ENCODE measurements around the gene NRXN3. TPM values are rescaled to one million over a fixed set of nuclear protein-coding genes. Genes with fewer than 3 reads are reported as not detected.

Gene NRXN3
- total and polyA plus RNA-seq, 2 donors (not counting 1 experiment from before 2014, with no cell fraction given), result not detected

- H4K20me1 ChIP-seq (ENCODE audit: control insufficient read depth, insufficient read depth, low read length, poor library complexity, severe bottlenecking), result no peaks in the 10 kb centered on the region
- Mint-ChIP-seq H3K4me3 (no peak overlapping the region), H3K9me3 (ENCODE audit: insufficient read depth) (no peaks in the 10 kb centered on the region), H3K4me1 (no peaks in the 10 kb centered on the region), H3K27me3 (no peaks in the 10 kb centered on the region), H3K27ac (no peak overlapping the region)
- H3K9me3 ChIP-seq (ENCODE audit: control extremely low read depth in 1 of 3, control insufficient read depth in 2 of 3, insufficient read depth in 1 of 3, low read length in 2 of 3), result no peaks in the 10 kb centered on the region
- intact Hi-C loops (cut with micrococcal nuclease), result no loop called here
- no peaks in the 10 kb centered on the region for H3K36me3 ChIP-seq (replicated peaks in 1 of 2; ENCODE audit: control extremely low read depth in 1 of 2, control insufficient read depth in 1 of 2, extremely low read depth in 1 of 2, insufficient read depth in 2 of 2, low read length in 1 of 2)
- CTCF ChIA-PET, result no interaction called here
- no peaks in the 10 kb centered on the region for H3K4me1 ChIP-seq (ENCODE audit: control insufficient read depth in 2 of 2, insufficient read depth in 2 of 2, low read length in 2 of 2)
- no peak for TF ChIP-seq CTCF (IDR thresholded peaks at IDR 0.05)
- TF ChIP-seq EZH2 (IDR thresholded peaks at IDR 0.05; ENCODE audit: borderline replicate concordance, insufficient read depth, low read depth, low read length, poor library complexity, severe bottlenecking), result no peak
- DNase-seq (no peak), ATAC-seq (ENCODE audit: low read depth) (no peak)
- POLR2A ChIA-PET, result no interaction called here
- H3K4me2 ChIP-seq (replicated peaks; ENCODE audit: low read depth, low read length, poor library complexity, severe bottlenecking), result no peak overlapping the region
- H3K27ac ChIP-seq (ENCODE audit: low read length in 2 of 2), result no peak overlapping the region
- H3K4me3 ChIP-seq (ENCODE audit: control extremely low read depth in 1 of 5, extremely low read depth in 1 of 5, insufficient read depth in 1 of 5, low read depth in 2 of 5, low read length in 4 of 5), result no peak overlapping the region
- H2AFZ ChIP-seq (ENCODE audit: insufficient read depth, low read depth, low read length, poor library complexity, severe bottlenecking), result no peak overlapping the region
- no peaks in the 10 kb centered on the region for H3K27me3 ChIP-seq (replicated peaks in 1 of 4; ENCODE audit: control extremely low read depth in 1 of 4, control insufficient read depth in 3 of 4, insufficient read depth in 4 of 4, low read length in 3 of 4)
- no peak overlapping the region for H3K9ac ChIP-seq (ENCODE audit: low read length)
- H3K79me2 ChIP-seq (ENCODE audit: control insufficient read depth, insufficient read depth, low read length), result no peaks in the 10 kb centered on the region
- WGBS (ENCODE audit: insufficient coverage), result 40% methylated on average over 1 of the region's 4 CpGs
These were observed 594.5 kb downstream of the NRXN3 start for GRCh38 chr14:78764645-78765044.

GRCh38 chr14:78767436-78767835, 597.3 kb downstream of the NRXN3 start:
- DNase-seq, result no peak
- Mint-ChIP-seq H3K4me1 (no peaks in the 10 kb centered on the region), H3K9me3 (ENCODE audit: insufficient read depth) (no peaks in the 10 kb centered on the region), H3K27me3 (no peaks in the 10 kb centered on the region), H3K4me3 (no peak overlapping the region), H3K27ac (no peak overlapping the region)
- ChIA-PET POLR2A (no interaction called here), CTCF (no interaction called here)
- Histone ChIP-seq H4K20me1 (ENCODE audit: control insufficient read depth, insufficient read depth, low read length, poor library complexity, severe bottlenecking) (no peaks in the 10 kb centered on the region), H2AFZ (ENCODE audit: insufficient read depth, low read depth, low read length, poor library complexity, severe bottlenecking) (no peak overlapping the region), H3K9ac (ENCODE audit: low read length) (no peak overlapping the region), H3K4me3 (ENCODE audit: control extremely low read depth in 1 of 5, extremely low read depth in 1 of 5, insufficient read depth in 1 of 5, low read depth in 2 of 5, low read length in 4 of 5) (no peak overlapping the region), H3K79me2 (ENCODE audit: control insufficient read depth, insufficient read depth, low read length) (no peaks in the 10 kb centered on the region), H3K36me3 (replicated peaks in 1 of 2; ENCODE audit: control extremely low read depth in 1 of 2, control insufficient read depth in 1 of 2, extremely low read depth in 1 of 2, insufficient read depth in 2 of 2, low read length in 1 of 2) (no peaks in the 10 kb centered on the region), H3K4me1 (ENCODE audit: control insufficient read depth in 2 of 2, insufficient read depth in 2 of 2, low read length in 2 of 2) (no peaks in the 10 kb centered on the region), H3K27ac (ENCODE audit: low read length in 2 of 2) (no peak overlapping the region), H3K27me3 (replicated peaks in 1 of 4; ENCODE audit: control extremely low read depth in 1 of 4, control insufficient read depth in 3 of 4, insufficient read depth in 4 of 4, low read length in 3 of 4) (no peaks in the 10 kb centered on the region), H3K4me2 (replicated peaks; ENCODE audit: low read depth, low read length, poor library complexity, severe bottlenecking) (no peak overlapping the region), H3K9me3 (ENCODE audit: control extremely low read depth in 1 of 3, control insufficient read depth in 2 of 3, insufficient read depth in 1 of 3, low read length in 2 of 3) (no peaks in the 10 kb centered on the region)
- TF ChIP-seq EZH2 (IDR thresholded peaks at IDR 0.05; ENCODE audit: borderline replicate concordance, insufficient read depth, low read depth, low read length, poor library complexity, severe bottlenecking) (no peak), CTCF (IDR thresholded peaks at IDR 0.05) (no peak)
- ATAC-seq (ENCODE audit: low read depth), result no peak
- intact Hi-C loops (cut with micrococcal nuclease), result no loop called here
- no CpG with 5 or more reads among the region's 5 CpGs for WGBS (ENCODE audit: insufficient coverage)
